Measurements from ENCODE around the gene RGS16.

DNA sequence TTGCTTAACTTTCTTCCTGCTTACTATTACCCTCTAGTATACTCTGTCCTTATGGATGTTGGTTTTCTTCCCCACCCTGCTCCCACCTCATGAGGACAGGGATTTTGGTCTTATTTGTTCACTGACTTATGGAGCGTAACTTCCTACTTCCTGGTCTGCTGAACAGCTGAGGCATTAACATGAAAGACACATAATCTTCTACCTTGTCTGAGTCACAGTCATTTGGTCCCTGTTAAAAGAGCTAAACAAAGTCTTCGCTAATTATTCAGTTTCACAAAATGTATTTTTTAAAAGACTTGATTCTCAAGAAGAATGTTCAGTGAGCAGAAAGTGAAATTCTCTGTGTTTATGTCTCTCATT is 33.6 kb downstream of the RGS16 start:
- TF ChIP-seq CTCF (IDR thresholded peaks at IDR 0.05; ENCODE audit: poor library complexity), result no peak
- TF ChIP-seq EZH2 (IDR thresholded peaks at IDR 0.05; ENCODE audit: borderline replicate concordance), result no peak
